HepG2 (cell line): ENCODE results near the gene TBCB. TPM values are rescaled to one million over a fixed set of nuclear protein-coding genes. Genes with fewer than 3 reads are reported as not detected.

Experiments used
- CREM ChIP-seq, 2 experiments: sonication (generic) in 1 of 2; formaldehyde crosslinking in 1 of 2; IDR thresholded peaks; 2 replicates each; pipeline versions ENCODE4 v1.4.0 to v1.6.1; 2016 to 2020; ENCODE audit warnings: antibody characterized with exemption in 1 of 2, mild to moderate bottlenecking in 1 of 2, missing genetic modification reagents in 1 of 2
- GATA4 ChIP-seq: sonication (generic); IDR thresholded peaks from 2 replicates; pipeline ENCODE4 v1.6.1; 2016; ENCODE audit warnings: antibody characterized with exemption, low read depth, borderline replicate concordance
- GATAD2A ChIP-seq: IDR thresholded peaks from 2 replicates; pipeline ENCODE4 v1.6.1; 2016
- HNF4G ChIP-seq, 2 experiments: sonication (generic) in 1 of 2; formaldehyde crosslinking in 1 of 2; IDR thresholded peaks; 2 replicates each; pipeline versions ENCODE4 v1.4.0 to v1.6.1; 2011 to 2020; ENCODE audit warnings: borderline replicate concordance in 2 of 2, low read depth in 2 of 2, mild to moderate bottlenecking in 2 of 2, low read length in 1 of 2, missing genetic modification reagents in 1 of 2, moderate library complexity in 1 of 2
- IKZF1 ChIP-seq: fragments of 450-650 bp; IDR thresholded peaks from 2 replicates; pipeline ENCODE4 v1.7.1; 2016
- MAFF ChIP-seq: IDR thresholded peaks from 2 replicates; pipeline ENCODE4 v1.6.1; 2011; ENCODE audit warnings: low read depth, low read length, improper control_type of control experiment
- PHF8 ChIP-seq: sonication (generic); formaldehyde crosslinking; IDR thresholded peaks from 2 replicates; pipeline ENCODE4 v1.5.0; 2020; ENCODE audit warnings: missing genetic modification reagents
- SIN3A ChIP-seq: IDR thresholded peaks from 2 replicates; pipeline ENCODE4 v1.6.1; 2011; ENCODE audit warnings: low read depth, mild to moderate bottlenecking, control low read depth, low read length, borderline replicate concordance
- SRY ChIP-seq: sonication (generic); formaldehyde crosslinking; IDR thresholded peaks from 2 replicates; pipeline ENCODE4 v1.8.0; 2022; ENCODE audit warnings: mild to moderate bottlenecking, missing genetic modification reagents
- ZBED4 ChIP-seq: sonication (generic); formaldehyde crosslinking; IDR thresholded peaks from 2 replicates; pipeline ENCODE4 v1.4.0; 2020; ENCODE audit warnings: missing genetic modification reagents, borderline replicate concordance
- ZBTB21 ChIP-seq: sonication (generic); formaldehyde crosslinking; IDR thresholded peaks from 2 replicates; pipeline ENCODE4 v1.4.0; 2020; ENCODE audit warnings: missing genetic modification reagents
- ZNF180 ChIP-seq: sonication (generic); formaldehyde crosslinking; IDR thresholded peaks from 2 replicates; pipeline ENCODE4 v1.4.0; 2020; ENCODE audit warnings: low read depth, missing genetic modification reagents, borderline replicate concordance
- ZNF263 ChIP-seq: sonication (generic); formaldehyde crosslinking; IDR thresholded peaks from 2 replicates; pipeline ENCODE4 v1.4.0; 2020; ENCODE audit warnings: missing genetic modification reagents
- ZNF30 ChIP-seq: sonication (generic); formaldehyde crosslinking; IDR thresholded peaks from 2 replicates; pipeline ENCODE4 v1.5.0; 2020; ENCODE audit warnings: mild to moderate bottlenecking, missing genetic modification reagents
- ZNF431 ChIP-seq: sonication (generic); formaldehyde crosslinking; IDR thresholded peaks from 2 replicates; pipeline ENCODE4 v1.9.0; 2022; ENCODE audit warnings: missing genetic modification reagents, low read depth, mild to moderate bottlenecking, borderline replicate concordance
- ZNF513 ChIP-seq: sonication (generic); formaldehyde crosslinking; conservative IDR thresholded peaks from 2 replicates; pipeline ENCODE4 v1.5.0; 2020; ENCODE audit warnings: missing genetic modification reagents
- ZNF615 ChIP-seq: sonication (generic); formaldehyde crosslinking; IDR thresholded peaks from 2 replicates; pipeline ENCODE4 v1.5.0; 2020; ENCODE audit warnings: mild to moderate bottlenecking, missing genetic modification reagents, borderline replicate concordance
- ZZZ3 ChIP-seq: sonication (generic); formaldehyde crosslinking; IDR thresholded peaks from 2 replicates; pipeline ENCODE4 v1.4.0; 2020; ENCODE audit warnings: missing genetic modification reagents, mild to moderate bottlenecking, borderline replicate concordance
- polyA plus RNA-seq, 8 experiments: library from polyadenylated mRNA; depleted of rRNA in 3 of 8; stranded (reverse) in 7 of 8; unstranded in 1 of 8; fragments of >200 nt; fragmentation: Illumina TruSeq in 4 of 8; extraction: Trizol in 4 of 8; gene quantifications; 2 replicates each; pipeline versions ENCODE4 v1.2.1 to v1.2.3, GENCODE V29; 2011 to 2016; ENCODE audit warnings: low read depth in 4 of 8, missing spikeins in 1 of 8, mixed read lengths in 1 of 8; ENCODE audit not compliant: insufficient read depth in 1 of 8
- total RNA-seq, 5 experiments: library from RNA; depleted of rRNA; stranded (reverse); fragments of >200 nt; fragmentation: Illumina TruSeq; extraction: Trizol; gene quantifications; 2 replicates each; pipeline ENCODE4 v1.2.3, GENCODE V29; 2016; ENCODE audit warnings: low read depth in 1 of 5
- TF ChIP-seq, protein P1 (sequence below): sonication (generic); formaldehyde crosslinking; IDR thresholded peaks from 2 replicates; pipeline ENCODE4 v1.5.0; 2020; ENCODE audit warnings: missing genetic modification reagents
- TF ChIP-seq, protein P2 (sequence below): IDR thresholded peaks from 2 replicates; pipeline ENCODE4 v1.6.1; 2016

The TBCB gene
- total and polyA plus RNA-seq, 2 of the 13 experiments (the other 11 are each of a cell fraction or from before 2014, with no cell fraction given) = 271 to 276 TPM

DNA sequence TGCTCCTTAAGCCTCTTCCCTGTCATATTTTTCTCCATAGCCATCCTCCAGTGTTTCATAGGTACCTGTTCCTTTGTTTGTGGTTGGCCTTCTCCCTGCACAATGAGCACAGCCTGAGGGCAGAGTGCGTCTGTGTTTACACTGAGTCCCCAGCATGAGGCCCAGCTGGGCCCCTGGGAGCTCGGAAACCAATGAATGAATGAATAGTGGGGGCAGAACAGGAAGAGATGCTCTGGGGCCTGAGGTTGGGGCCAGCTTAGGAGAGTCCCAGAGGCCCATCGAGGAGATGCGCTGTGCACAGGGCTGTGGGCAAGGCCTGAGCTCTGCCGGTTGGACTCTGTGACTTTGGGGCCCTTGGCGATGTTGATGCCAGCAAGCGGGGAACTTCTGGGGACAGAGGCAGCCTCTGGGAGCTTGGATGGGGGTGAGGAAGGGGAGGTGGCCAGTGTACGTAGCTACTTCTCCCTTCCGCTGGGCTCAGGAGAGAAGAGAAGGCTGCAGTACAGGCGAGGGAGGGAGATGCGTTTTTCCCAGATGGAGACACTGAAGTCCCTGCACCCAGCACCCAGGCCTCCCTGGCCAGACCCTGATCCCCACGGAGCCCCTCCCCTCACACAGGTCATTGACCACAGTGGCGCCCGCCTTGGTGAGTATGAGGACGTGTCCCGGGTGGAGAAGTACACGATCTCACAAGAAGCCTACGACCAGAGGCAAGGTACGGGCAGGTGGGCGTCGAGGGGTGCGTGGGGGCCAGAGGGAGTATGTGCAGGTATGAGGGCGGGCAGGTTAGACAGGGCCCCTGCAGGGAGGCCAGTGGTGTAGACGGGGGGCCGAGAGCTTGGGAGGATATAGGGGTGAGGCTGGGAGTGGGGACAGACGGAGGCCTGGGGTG, 5.1 kb downstream of the TBCB start (continued):
- TF ChIP-seq ZNF615 (CRISPR knock-in tag) (no peak), SIN3A (peak; percentile 97), IKZF1 (no peak), ZNF180 (no peak), GATAD2A (CRISPR knock-in tag) (peak; percentile 88), ZNF431 (CRISPR knock-in tag) (no peak), SRY (no peak), GATA4 (no peak), ZNF513 (CRISPR knock-in tag) (no peak), ZNF30 (CRISPR knock-in tag) (no peak), ZBTB21 (CRISPR knock-in tag) (no peak), ZBED4 (CRISPR knock-in tag) (peak; percentile 80; the same call in 1 of the 2 replicates), MAFF (no peak), PHF8 (CRISPR knock-in tag) (peak; percentile 68), ZNF263 (CRISPR knock-in tag) (peak; percentile 29; the same call in 1 of the 2 replicates), CREM (IDR thresholded peaks at IDR 0.05) (peak; percentile 73), CREM (CRISPR knock-in tag; IDR thresholded peaks at IDR 0.05) (no peak), HNF4G (IDR thresholded peaks at IDR 0.05; ENCODE audit: borderline replicate concordance, low read depth, low read length) (peak; percentile 75), HNF4G (CRISPR knock-in tag; IDR thresholded peaks at IDR 0.05; ENCODE audit: borderline replicate concordance, low read depth) (no peak; the same call in 1 of the 2 replicates), ZZZ3 (CRISPR knock-in tag) (peak; percentile 77; the same call in 1 of the 2 replicates)
- TF ChIP-seq, protein P1, sequence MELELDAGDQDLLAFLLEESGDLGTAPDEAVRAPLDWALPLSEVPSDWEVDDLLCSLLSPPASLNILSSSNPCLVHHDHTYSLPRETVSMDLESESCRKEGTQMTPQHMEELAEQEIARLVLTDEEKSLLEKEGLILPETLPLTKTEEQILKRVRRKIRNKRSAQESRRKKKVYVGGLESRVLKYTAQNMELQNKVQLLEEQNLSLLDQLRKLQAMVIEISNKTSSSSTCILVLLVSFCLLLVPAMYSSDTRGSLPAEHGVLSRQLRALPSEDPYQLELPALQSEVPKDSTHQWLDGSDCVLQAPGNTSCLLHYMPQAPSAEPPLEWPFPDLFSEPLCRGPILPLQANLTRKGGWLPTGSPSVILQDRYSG = no peak
- TF ChIP-seq, protein P2, sequence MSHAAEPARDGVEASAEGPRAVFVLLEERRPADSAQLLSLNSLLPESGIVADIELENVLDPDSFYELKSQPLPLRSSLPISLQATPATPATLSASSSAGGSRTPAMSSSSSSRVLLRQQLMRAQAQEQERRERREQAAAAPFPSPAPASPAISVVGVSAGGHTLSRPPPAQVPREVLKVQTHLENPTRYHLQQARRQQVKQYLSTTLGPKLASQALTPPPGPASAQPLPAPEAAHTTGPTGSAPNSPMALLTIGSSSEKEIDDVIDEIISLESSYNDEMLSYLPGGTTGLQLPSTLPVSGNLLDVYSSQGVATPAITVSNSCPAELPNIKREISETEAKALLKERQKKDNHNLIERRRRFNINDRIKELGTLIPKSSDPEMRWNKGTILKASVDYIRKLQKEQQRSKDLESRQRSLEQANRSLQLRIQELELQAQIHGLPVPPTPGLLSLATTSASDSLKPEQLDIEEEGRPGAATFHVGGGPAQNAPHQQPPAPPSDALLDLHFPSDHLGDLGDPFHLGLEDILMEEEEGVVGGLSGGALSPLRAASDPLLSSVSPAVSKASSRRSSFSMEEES = peak; percentile 72
